Measurements from ENCODE around the gene CDC42EP1. TPM values are rescaled to one million over a fixed set of nuclear protein-coding genes. Genes with fewer than 3 reads are reported as not detected.

Gene CDC42EP1
- total RNA-seq, 2 donors from 2014 or later = 28.6 to 97.0 TPM

DNA sequence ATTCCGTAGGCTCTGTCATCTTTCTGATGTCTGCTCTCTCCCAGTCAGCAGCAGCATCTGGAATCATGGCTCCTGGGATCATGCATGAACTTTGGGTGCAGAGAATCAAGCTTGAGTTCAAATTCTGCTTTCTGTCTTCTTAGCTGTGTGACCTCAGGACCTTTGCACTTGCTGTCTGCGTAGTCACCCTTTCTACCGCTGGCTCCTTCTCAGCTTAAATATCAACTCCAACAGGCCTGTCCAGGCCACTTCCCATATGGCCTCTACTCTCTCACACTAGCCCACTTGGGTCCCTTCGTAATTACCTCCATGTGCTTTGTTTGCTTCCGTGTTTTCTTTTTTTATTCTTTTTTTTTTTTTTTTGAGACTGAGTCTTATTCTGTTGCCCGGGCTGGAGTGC, 43.8 kb downstream of the CDC42EP1 start:
- TF ChIP-seq, protein P1, sequence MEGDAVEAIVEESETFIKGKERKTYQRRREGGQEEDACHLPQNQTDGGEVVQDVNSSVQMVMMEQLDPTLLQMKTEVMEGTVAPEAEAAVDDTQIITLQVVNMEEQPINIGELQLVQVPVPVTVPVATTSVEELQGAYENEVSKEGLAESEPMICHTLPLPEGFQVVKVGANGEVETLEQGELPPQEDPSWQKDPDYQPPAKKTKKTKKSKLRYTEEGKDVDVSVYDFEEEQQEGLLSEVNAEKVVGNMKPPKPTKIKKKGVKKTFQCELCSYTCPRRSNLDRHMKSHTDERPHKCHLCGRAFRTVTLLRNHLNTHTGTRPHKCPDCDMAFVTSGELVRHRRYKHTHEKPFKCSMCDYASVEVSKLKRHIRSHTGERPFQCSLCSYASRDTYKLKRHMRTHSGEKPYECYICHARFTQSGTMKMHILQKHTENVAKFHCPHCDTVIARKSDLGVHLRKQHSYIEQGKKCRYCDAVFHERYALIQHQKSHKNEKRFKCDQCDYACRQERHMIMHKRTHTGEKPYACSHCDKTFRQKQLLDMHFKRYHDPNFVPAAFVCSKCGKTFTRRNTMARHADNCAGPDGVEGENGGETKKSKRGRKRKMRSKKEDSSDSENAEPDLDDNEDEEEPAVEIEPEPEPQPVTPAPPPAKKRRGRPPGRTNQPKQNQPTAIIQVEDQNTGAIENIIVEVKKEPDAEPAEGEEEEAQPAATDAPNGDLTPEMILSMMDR (IDR thresholded peaks at IDR 0.05) = no peak
- no peak for TF ChIP-seq POLR2AphosphoS5 (IDR thresholded peaks at IDR 0.05)
- TF ChIP-seq POLR2A (IDR thresholded peaks at IDR 0.05) = no peak
- intact Hi-C loops (cut with DNase I) = no loop called here
- WGBS = 94% methylated on average over 6 of the region's 6 CpGs
- H3K9me3 ChIP-seq = no peaks in the 10 kb centered on the region
- no peaks in the 10 kb centered on the region for H3K27me3 ChIP-seq (replicated peaks; ENCODE audit: insufficient read depth)
- no peak overlapping the region for H3K27ac ChIP-seq
- H3K36me3 ChIP-seq = no peaks in the 10 kb centered on the region
- H3K4me3 ChIP-seq = no peak overlapping the region
- H3K4me1 ChIP-seq (replicated peaks) = no peaks in the 10 kb centered on the region
- no peak for DNase-seq (ENCODE audit: low spot score)

DNA sequence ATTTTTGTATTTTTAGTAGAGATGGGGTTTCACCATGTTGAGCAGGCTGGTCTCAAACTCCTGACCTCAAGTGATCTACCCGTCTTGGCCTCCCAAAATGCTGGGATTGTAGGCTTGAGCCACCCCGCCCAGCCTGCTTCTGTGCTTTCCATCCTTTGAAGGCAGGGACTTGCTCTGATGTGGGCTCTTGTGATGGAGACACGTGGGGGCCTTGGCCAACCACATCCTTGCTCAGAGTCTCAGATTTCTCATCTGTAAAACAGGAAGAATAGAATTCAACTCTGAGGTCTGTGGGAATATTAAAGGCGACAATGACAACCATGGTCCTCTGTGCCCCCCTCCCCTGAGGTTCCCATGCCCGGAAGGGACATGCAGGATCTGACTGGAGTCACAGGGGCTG, 44.6 kb downstream of the CDC42EP1 start:
- DNase-seq (ENCODE audit: low spot score) = no peak
- TF ChIP-seq, protein P1 (IDR thresholded peaks at IDR 0.05) = no peak
- TF ChIP-seq POLR2AphosphoS5 (IDR thresholded peaks at IDR 0.05) = no peak
- TF ChIP-seq POLR2A (IDR thresholded peaks at IDR 0.05) = no peak
- no peak overlapping the region for H3K4me3 ChIP-seq
- no peaks in the 10 kb centered on the region for H3K27me3 ChIP-seq (replicated peaks; ENCODE audit: insufficient read depth)
- H3K9me3 ChIP-seq = no peaks in the 10 kb centered on the region
- peaks cover 6% of the 10 kb centered on the region for H3K4me1 ChIP-seq (replicated peaks)
- H3K36me3 ChIP-seq = no peaks in the 10 kb centered on the region
- intact Hi-C loops (cut with DNase I) = no loop called here
- 54% methylated on average over 5 of the region's 5 CpGs for WGBS
- no peak overlapping the region for H3K27ac ChIP-seq

DNA sequence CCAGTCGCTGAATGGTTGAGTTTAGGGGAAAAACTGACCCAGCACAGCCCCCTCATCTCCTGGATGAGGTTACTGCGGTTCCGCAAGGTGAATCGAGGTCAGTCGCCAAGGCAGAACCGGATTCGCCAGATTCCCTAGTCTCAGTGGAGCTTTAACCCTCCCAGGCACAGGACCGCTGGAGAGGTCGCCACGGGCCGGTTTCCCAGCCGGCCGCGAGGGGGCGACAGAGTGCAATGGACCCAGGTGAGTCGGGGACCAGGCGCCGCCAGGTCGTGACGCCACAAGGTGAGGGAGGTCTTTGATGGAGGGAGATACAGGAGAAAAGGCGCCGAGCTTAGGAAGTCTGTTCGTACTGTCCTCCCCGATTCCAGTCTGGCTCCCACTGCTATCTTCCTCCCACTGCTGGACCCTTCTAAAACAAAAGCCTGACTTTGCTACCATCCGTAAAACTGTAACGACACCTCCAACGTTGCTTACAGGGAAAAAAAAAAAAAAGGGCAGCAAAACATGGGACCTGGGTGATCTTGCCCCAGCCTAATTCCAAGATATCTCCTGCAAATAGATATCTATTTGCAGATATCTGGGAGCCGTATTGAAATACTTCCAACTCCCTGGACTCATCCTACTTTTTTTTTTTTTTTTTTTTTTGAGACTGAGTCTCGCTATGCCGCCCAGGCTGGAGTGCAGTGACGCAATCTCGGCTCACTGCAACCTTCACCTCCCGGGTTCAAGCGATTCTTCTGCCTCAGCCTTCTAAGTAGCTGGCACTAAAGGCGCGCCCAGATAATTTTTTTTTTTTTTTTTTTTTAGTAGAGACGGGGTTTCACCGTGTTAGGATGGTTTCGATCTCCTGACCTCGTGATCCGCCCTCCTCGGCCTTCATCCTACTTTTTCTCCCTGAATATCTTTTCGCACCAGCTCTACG, 47.0 kb downstream of the CDC42EP1 start:
- no peaks in the 10 kb centered on the region for H3K9me3 ChIP-seq
- peaks cover 15% of the 10 kb centered on the region for H3K4me1 ChIP-seq (replicated peaks)
- peak; percentile 91 for DNase-seq (ENCODE audit: low spot score)
- H3K27ac ChIP-seq = peak overlapping the region; percentile 92 to 95
- H3K4me3 ChIP-seq = peak overlapping the region; percentile 77 to 93
- H3K27me3 ChIP-seq (replicated peaks; ENCODE audit: insufficient read depth) = no peaks in the 10 kb centered on the region
- intact Hi-C loops (cut with DNase I) = no loop called here
- 3% methylated on average over 44 of the region's 44 CpGs for WGBS
- no peaks in the 10 kb centered on the region for H3K36me3 ChIP-seq
- TF ChIP-seq POLR2A (IDR thresholded peaks at IDR 0.05) (no peak), POLR2AphosphoS5 (IDR thresholded peaks at IDR 0.05) (peak; percentile 88)
- TF ChIP-seq, protein P1 (IDR thresholded peaks at IDR 0.05) = peak; percentile 98 to 99 (median 98)

DNA sequence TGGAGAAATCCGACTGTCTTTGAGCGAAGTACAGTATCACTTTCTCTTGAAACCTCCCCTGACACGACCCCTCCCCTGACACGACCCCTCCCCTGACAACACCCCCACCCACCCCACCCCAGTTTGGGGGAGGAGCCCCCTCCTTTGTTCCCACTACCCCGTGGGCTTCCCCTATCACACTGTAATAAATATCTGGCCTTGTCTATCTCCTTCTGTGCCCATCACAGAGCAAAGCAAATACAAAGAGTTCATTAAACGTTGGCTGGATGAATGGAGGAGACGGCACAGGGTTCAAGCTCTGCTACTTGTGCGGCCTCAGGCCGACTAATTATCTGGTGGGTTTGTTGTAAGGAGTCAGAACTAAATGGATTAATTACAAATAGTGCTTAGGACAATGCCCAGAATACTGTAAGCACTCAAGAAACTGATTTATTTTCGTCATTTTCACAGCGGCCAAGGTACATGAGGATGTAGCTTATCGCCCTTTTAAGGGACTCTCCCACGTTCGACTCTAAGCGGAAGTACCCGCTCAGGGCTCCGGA, 47.7 kb downstream of the CDC42EP1 start:
- TF ChIP-seq POLR2A (IDR thresholded peaks at IDR 0.05) = no peak
- TF ChIP-seq, protein P1 (IDR thresholded peaks at IDR 0.05) = no peak
- no peak for TF ChIP-seq POLR2AphosphoS5 (IDR thresholded peaks at IDR 0.05)
- no peaks in the 10 kb centered on the region for H3K9me3 ChIP-seq
- H3K27ac ChIP-seq = peak overlapping the region; percentile 92 to 95
- peaks cover 15% of the 10 kb centered on the region for H3K4me1 ChIP-seq (replicated peaks)
- WGBS = 1% methylated on average over 17 of the region's 17 CpGs
- H3K4me3 ChIP-seq = peak overlapping the region; percentile 77 to 93
- no peak for DNase-seq (ENCODE audit: low spot score)
- no peaks in the 10 kb centered on the region for H3K36me3 ChIP-seq
- intact Hi-C loops (cut with DNase I) = no loop called here
- no peaks in the 10 kb centered on the region for H3K27me3 ChIP-seq (replicated peaks; ENCODE audit: insufficient read depth)
